ENCODE data around the gene NACC2.

DNA sequence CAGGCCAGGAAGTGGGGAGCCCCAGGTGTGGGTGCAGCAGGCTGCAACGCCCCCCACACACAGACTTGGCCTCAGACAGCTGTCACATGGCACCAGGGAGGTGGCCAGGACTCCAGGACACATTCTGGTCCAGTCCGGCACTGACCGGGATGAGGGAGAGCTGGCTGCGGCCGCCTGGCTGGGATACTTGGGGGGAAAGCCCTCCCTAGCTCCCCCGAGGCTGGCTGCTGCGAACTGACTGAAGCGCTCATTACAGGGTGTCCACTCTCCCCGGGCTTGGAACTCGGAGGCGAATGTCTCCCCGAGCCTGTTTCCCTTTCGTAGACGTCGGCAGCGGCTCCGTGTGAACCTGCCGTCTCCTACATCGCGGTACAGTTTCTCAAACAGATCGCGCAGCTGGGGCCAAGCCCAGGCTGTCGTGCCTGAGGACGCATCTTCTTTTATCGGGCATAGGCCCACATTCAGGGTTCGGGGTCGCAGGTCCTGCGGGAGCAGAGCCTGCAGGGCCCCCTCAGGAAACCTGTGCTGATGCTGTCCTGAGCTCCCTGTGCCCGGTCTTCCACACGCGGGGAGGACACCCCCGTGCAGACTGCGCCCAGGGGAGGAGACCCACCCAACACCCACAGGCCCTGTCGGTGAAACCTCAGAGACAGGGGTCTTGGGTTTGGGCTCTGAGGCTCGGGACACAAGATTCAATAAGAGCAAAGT, 19.8 kb downstream of the NACC2 start:
- TF ChIP-seq POLR2A (IDR thresholded peaks at IDR 0.05), result no peak
- TF ChIP-seq, protein P1, sequence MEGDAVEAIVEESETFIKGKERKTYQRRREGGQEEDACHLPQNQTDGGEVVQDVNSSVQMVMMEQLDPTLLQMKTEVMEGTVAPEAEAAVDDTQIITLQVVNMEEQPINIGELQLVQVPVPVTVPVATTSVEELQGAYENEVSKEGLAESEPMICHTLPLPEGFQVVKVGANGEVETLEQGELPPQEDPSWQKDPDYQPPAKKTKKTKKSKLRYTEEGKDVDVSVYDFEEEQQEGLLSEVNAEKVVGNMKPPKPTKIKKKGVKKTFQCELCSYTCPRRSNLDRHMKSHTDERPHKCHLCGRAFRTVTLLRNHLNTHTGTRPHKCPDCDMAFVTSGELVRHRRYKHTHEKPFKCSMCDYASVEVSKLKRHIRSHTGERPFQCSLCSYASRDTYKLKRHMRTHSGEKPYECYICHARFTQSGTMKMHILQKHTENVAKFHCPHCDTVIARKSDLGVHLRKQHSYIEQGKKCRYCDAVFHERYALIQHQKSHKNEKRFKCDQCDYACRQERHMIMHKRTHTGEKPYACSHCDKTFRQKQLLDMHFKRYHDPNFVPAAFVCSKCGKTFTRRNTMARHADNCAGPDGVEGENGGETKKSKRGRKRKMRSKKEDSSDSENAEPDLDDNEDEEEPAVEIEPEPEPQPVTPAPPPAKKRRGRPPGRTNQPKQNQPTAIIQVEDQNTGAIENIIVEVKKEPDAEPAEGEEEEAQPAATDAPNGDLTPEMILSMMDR (IDR thresholded peaks at IDR 0.05), result no peak

Measured in prostate gland (tissue), 2 donors.